WTC11 (cell line): ENCODE data around the gene TIFAB. TPM values are rescaled to one million over a fixed set of nuclear protein-coding genes. Genes with fewer than 3 reads are reported as not detected.

ENCODE experiments used
- ATAC-seq: fragments of 200-7000 bp; cut with Tn5 transposase; 2 replicates; pipeline ENCODE4 v1.10.0; 2021; ENCODE audit warnings: mild to moderate bottlenecking, moderate library complexity
- CTCF ChIA-PET: fragments of 300-600 bp; sonication (Branson Sonifier 250); formaldehyde crosslinking; loops from one replicate; lab custom pipeline; 2021; ENCODE audit warnings: antibody characterized with exemption; lab: Charles Lee
- POLR2A ChIA-PET: fragments of 350-600 bp; sonication (Branson Sonifier 250); formaldehyde crosslinking; loops from one replicate; lab custom pipeline; 2021; ENCODE audit warnings: antibody characterized with exemption; lab: Charles Lee
- DNase-seq: peaks from one replicate; pipeline ENCODE4 v3.0.0; 2021; ENCODE audit warnings: low spot score
- H3K27ac Mint-ChIP-seq: 2 replicates; pipeline ENCODE4 v1.8.0; 2021; ENCODE audit warnings: mixed read lengths
- H3K27me3 Mint-ChIP-seq: 2 replicates; pipeline ENCODE4 v1.8.0; 2021; ENCODE audit warnings: low read depth, mild to moderate bottlenecking, moderate library complexity, mixed read lengths
- H3K36me3 Mint-ChIP-seq: 2 replicates; pipeline ENCODE4 v1.8.0; 2021; ENCODE audit warnings: mixed read lengths
- H3K4me1 Mint-ChIP-seq: 2 replicates; pipeline ENCODE4 v1.8.0; 2022; ENCODE audit warnings: mixed read lengths
- H3K4me3 Mint-ChIP-seq: 2 replicates; pipeline ENCODE4 v1.8.0; 2021; ENCODE audit warnings: mild to moderate bottlenecking, moderate library complexity, mixed read lengths
- H3K9me3 Mint-ChIP-seq: 2 replicates; pipeline ENCODE4 v1.8.0; 2021; ENCODE audit warnings: mixed read lengths
- ATF1 ChIP-seq: sonication (generic); formaldehyde crosslinking; IDR thresholded peaks from 2 replicates; pipeline ENCODE4 v1.8.1; 2023; ENCODE audit warnings: mild to moderate bottlenecking, moderate library complexity, missing genetic modification reagents
- CTCF ChIP-seq: fragments of 200-600 bp; IDR thresholded peaks from 2 replicates; pipeline ENCODE4 v1.8.0; 2022; ENCODE audit warnings: antibody characterized with exemption
- GABPB1 ChIP-seq: sonication (generic); formaldehyde crosslinking; IDR thresholded peaks from 2 replicates; pipeline ENCODE4 v1.8.1; 2023; ENCODE audit warnings: mild to moderate bottlenecking, missing genetic modification reagents
- GRHL2 ChIP-seq: fragments of 250-450 bp; sonication (Bioruptor Pico); IDR thresholded peaks from 2 replicates; pipeline ENCODE4 v1.8.0; 2022; ENCODE audit warnings: mild to moderate bottlenecking, moderate library complexity; ENCODE audit not compliant: insufficient replicate concordance, severe bottlenecking
- HMGA2 ChIP-seq: fragments of 250-450 bp; sonication (Bioruptor Pico); IDR thresholded peaks from 2 replicates; pipeline ENCODE4 v1.4.0; 2021; ENCODE audit warnings: mild to moderate bottlenecking, moderate library complexity
- HMGXB4 ChIP-seq: sonication (generic); formaldehyde crosslinking; IDR thresholded peaks from 2 replicates; pipeline ENCODE4 v1.8.1; 2023; ENCODE audit warnings: mild to moderate bottlenecking, moderate library complexity, missing genetic modification reagents
- KAT7 ChIP-seq: sonication (generic); formaldehyde crosslinking; IDR thresholded peaks from 2 replicates; pipeline ENCODE4 v1.8.1; 2023; ENCODE audit warnings: missing genetic modification reagents, mild to moderate bottlenecking, borderline replicate concordance
- NFE2L1 ChIP-seq: sonication (generic); formaldehyde crosslinking; IDR thresholded peaks from 2 replicates; pipeline ENCODE4 v1.8.1; 2023; ENCODE audit warnings: missing genetic modification reagents
- SOX15 ChIP-seq: fragments of 250-450 bp; sonication (Bioruptor Pico); IDR thresholded peaks from 2 replicates; pipeline ENCODE4 v1.9.0; 2021; ENCODE audit warnings: mild to moderate bottlenecking
- TEAD1 ChIP-seq: sonication (generic); formaldehyde crosslinking; IDR thresholded peaks from 2 replicates; pipeline ENCODE4 v1.8.0; 2022; ENCODE audit warnings: mild to moderate bottlenecking, missing genetic modification reagents
- USF1 ChIP-seq: sonication (generic); formaldehyde crosslinking; IDR thresholded peaks from 2 replicates; pipeline ENCODE4 v1.8.0; 2022; ENCODE audit warnings: mild to moderate bottlenecking, missing genetic modification reagents
- ZBTB21 ChIP-seq: sonication (generic); formaldehyde crosslinking; IDR thresholded peaks from 2 replicates; pipeline ENCODE4 v1.8.1; 2023; ENCODE audit warnings: mild to moderate bottlenecking, missing genetic modification reagents, borderline replicate concordance
- ZNF219 ChIP-seq: sonication (generic); formaldehyde crosslinking; IDR thresholded peaks from 2 replicates; pipeline ENCODE4 v1.8.0; 2023; ENCODE audit warnings: missing genetic modification reagents, mild to moderate bottlenecking, borderline replicate concordance
- ZNF425 ChIP-seq: fragments of 250-450 bp; sonication (Bioruptor Pico); conservative IDR thresholded peaks from 2 replicates; pipeline ENCODE4 v1.9.0; 2021; ENCODE audit warnings: mild to moderate bottlenecking
- ZNF512 ChIP-seq: sonication (generic); formaldehyde crosslinking; IDR thresholded peaks from 2 replicates; pipeline ENCODE4 v1.8.1; 2022; ENCODE audit warnings: missing genetic modification reagents, borderline replicate concordance
- total RNA-seq: library from RNA; stranded (reverse); gene quantifications from 3 replicates; pipeline ENCODE4 v1.2.3, GENCODE V29; 2021

TIFAB gene
- total RNA-seq, 1 experiment from 2014 or later, result not detected

- TF ChIP-seq ZBTB21 (CRISPR knock-in tag) (no peak), TEAD1 (CRISPR knock-in tag) (no peak), ATF1 (CRISPR knock-in tag) (no peak), ZNF219 (CRISPR knock-in tag) (no peak), HMGA2 (CRISPR knock-in tag) (no peak), SOX15 (CRISPR knock-in tag) (no peak), KAT7 (CRISPR knock-in tag) (no peak)
Measured at GRCh38 chr5:135449644-135450043, 2.5 kb downstream of the TIFAB start (continued).

GRCh38 chr5:135448791-135449507, 3.2 kb downstream of the TIFAB start:
- H3K9me3 Mint-ChIP-seq, result no peaks in the 10 kb centered on the region
- DNase-seq (no peak), ATAC-seq (no peak)
- no peaks in the 10 kb centered on the region for H3K36me3 Mint-ChIP-seq
- H3K4me1 Mint-ChIP-seq, result peaks cover 9% of the 10 kb centered on the region
- CTCF ChIA-PET, result interaction anchor here (0.9 to 2.9 kb wide), 5 partner anchors 9 to 117 kb away, joined by 4 to 20 read pairs (median 10); no protein-coding TSS in a partner anchor
- TF ChIP-seq ZNF425 (CRISPR knock-in tag) (no peak), USF1 (CRISPR knock-in tag) (no peak), HMGXB4 (CRISPR knock-in tag) (no peak), GRHL2 (CRISPR knock-in tag) (no peak), GABPB1 (CRISPR knock-in tag) (no peak), ZNF512 (CRISPR knock-in tag) (no peak), NFE2L1 (CRISPR knock-in tag) (no peak), CTCF (no peak)
- TF ChIP-seq, all 79 proteins: peak for 0
- H3K27me3 Mint-ChIP-seq, result peaks cover 11% of the 10 kb centered on the region; the same call in 1 of the 2 replicates
- POLR2A ChIA-PET, result no interaction called here
- no peak overlapping the region for H3K4me3 Mint-ChIP-seq
- no peak overlapping the region for H3K27ac Mint-ChIP-seq
